ENCODE data around the gene AOC3. TPM values are rescaled to one million over a fixed set of nuclear protein-coding genes. Genes with fewer than 3 reads are reported as not detected.
"Not testable (repeated sequence)": the region's sequence is repeated elsewhere in the genome, so short reads cannot be mapped to it uniquely, and the experiment has no call there.

The AOC3 gene
- total and polyA plus RNA-seq, 10 donors = 7.1 to 32.5 (median 15.8) TPM

GRCh38 chr17:42865638-42866094 is 14.7 kb downstream of the AOC3 start:
- no peak overlapping the region for H3K4me3 ChIP-seq
- intact Hi-C loops (cut with DNase I; ENCODE audit: low total_unique reads) = no loop called here
- TF ChIP-seq POLR2A (IDR thresholded peaks at IDR 0.05) (no peak), CTCF (IDR thresholded peaks at IDR 0.05 in 8 of 11, conservative IDR thresholded peaks at IDR 0.05 in 3 of 11) (no peak), POLR2AphosphoS5 (IDR thresholded peaks at IDR 0.05) (no peak)
- no peak for DNase-seq
- no peaks in the 10 kb centered on the region for H3K36me3 ChIP-seq
- H3K27ac ChIP-seq = no peak overlapping the region
- no peaks in the 10 kb centered on the region for H3K27me3 ChIP-seq (replicated peaks in 1 of 7)
- H3K4me1 ChIP-seq = no peaks in the 10 kb centered on the region
- H3K9me3 ChIP-seq = peaks cover 0 to 8% (median 5%) of the 10 kb centered on the region in 8 donors
- WGBS, 5 donors = 80 to 94% (median 83%) methylated on average over 7 of the region's 7 CpGs

- Histone ChIP-seq H3K27ac (no peak overlapping the region), H3K4me3 (no peak overlapping the region), H3K4me1 (no peaks in the 10 kb centered on the region), H3K36me3 (no peaks in the 10 kb centered on the region), H3K27me3 (replicated peaks in 1 of 7) (no peaks in the 10 kb centered on the region), H3K9me3 (peaks cover 0 to 13% (median 11%) of the 10 kb centered on the region in 8 donors)
- DNase-seq = no peak
- WGBS, 5 donors = 77 to 88% (median 82%) methylated on average over 4 of the region's 4 CpGs
- no peak for TF ChIP-seq CTCF (IDR thresholded peaks at IDR 0.05 in 8 of 11, conservative IDR thresholded peaks at IDR 0.05 in 3 of 11)
- no peak for TF ChIP-seq POLR2AphosphoS5 (IDR thresholded peaks at IDR 0.05)
- no peak for TF ChIP-seq POLR2A (IDR thresholded peaks at IDR 0.05)
- intact Hi-C loops (cut with DNase I; ENCODE audit: low total_unique reads) = no loop called here
Measured at GRCh38 chr17:42866216-42866615, 15.2 kb downstream of the AOC3 start.

- H3K9me3 ChIP-seq = peaks cover 0 to 14% (median 11%) of the 10 kb centered on the region in 8 donors
- intact Hi-C loops (cut with DNase I; ENCODE audit: low total_unique reads) = no loop called here
- H3K27me3 ChIP-seq (replicated peaks in 1 of 7) = no peaks in the 10 kb centered on the region
- no peak overlapping the region for H3K4me3 ChIP-seq
- no peak for DNase-seq
- no peaks in the 10 kb centered on the region for H3K36me3 ChIP-seq
- TF ChIP-seq POLR2AphosphoS5 (IDR thresholded peaks at IDR 0.05) (no peak), CTCF (IDR thresholded peaks at IDR 0.05 in 8 of 11, conservative IDR thresholded peaks at IDR 0.05 in 3 of 11) (no peak), POLR2A (IDR thresholded peaks at IDR 0.05) (no peak)
- 51 to 80% (median 72%) methylated on average over 8 to 12 of the region's 12 CpGs for WGBS, 5 donors
- no peaks in the 10 kb centered on the region for H3K4me1 ChIP-seq
- no peak overlapping the region for H3K27ac ChIP-seq
Measured at GRCh38 chr17:42866631-42867575, 15.9 kb downstream of the AOC3 start.

GRCh38 chr17:42867694-42868261 is 16.8 kb downstream of the AOC3 start:
- H3K9me3 ChIP-seq = peaks cover 0 to 14% (median 11%) of the 10 kb centered on the region in 8 donors
- H3K36me3 ChIP-seq; H3K27me3 ChIP-seq (replicated peaks in 1 of 7); H3K4me1 ChIP-seq; H3K4me3 ChIP-seq; intact Hi-C loops (cut with DNase I; ENCODE audit: low total_unique reads); H3K27ac ChIP-seq; DNase-seq: not testable (repeated sequence)
- 91 to 97% (median 94%) methylated on average over 11 to 21 of the region's 21 CpGs for WGBS, 5 donors
